ENCODE results near the gene PAK1. TPM values are rescaled to one million over a fixed set of nuclear protein-coding genes. Genes with fewer than 3 reads are reported as not detected.

PAK1 gene
- total RNA-seq, 2 donors from 2014 or later = 14.5 to 65.6 TPM

- Histone ChIP-seq H3K36me3 (replicated peaks in 1 of 2; ENCODE audit: insufficient read depth in 1 of 2, low read depth in 2 of 2) (no peaks in the 10 kb centered on the region), H3K27ac (no peak overlapping the region), H3K9me3 (no peaks in the 10 kb centered on the region), H3K27me3 (no peaks in the 10 kb centered on the region), H3K4me1 (no peaks in the 10 kb centered on the region), H3K4me3 (no peak overlapping the region)
- TF ChIP-seq POLR2A (IDR thresholded peaks at IDR 0.05) (no peak), CTCF (IDR thresholded peaks at IDR 0.05) (no peak)
- DNase-seq (no peak), ATAC-seq (no peak)
- 77 to 82% methylated on average over 3 of the region's 3 CpGs for WGBS, 2 donors
- intact Hi-C loops (cut with DNase I) = no loop called here
Measured at GRCh38 chr11:77294040-77294439, 179.9 kb downstream of the PAK1 start.

GRCh38 chr11:77289737-77290136 is 184.2 kb downstream of the PAK1 start:
- TF ChIP-seq CTCF (IDR thresholded peaks at IDR 0.05) (no peak), POLR2A (IDR thresholded peaks at IDR 0.05) (no peak)
- Histone ChIP-seq H3K4me1 (no peaks in the 10 kb centered on the region), H3K36me3 (replicated peaks in 1 of 2; ENCODE audit: insufficient read depth in 1 of 2, low read depth in 2 of 2) (no peaks in the 10 kb centered on the region), H3K9me3 (no peaks in the 10 kb centered on the region), H3K27me3 (no peaks in the 10 kb centered on the region), H3K27ac (no peak overlapping the region), H3K4me3 (no peak overlapping the region)
- intact Hi-C loops (cut with DNase I) = no loop called here
- no peak for ATAC-seq
- no peak for DNase-seq
- WGBS, 2 donors = 76 to 81% methylated on average over 4 of the region's 4 CpGs

DNA sequence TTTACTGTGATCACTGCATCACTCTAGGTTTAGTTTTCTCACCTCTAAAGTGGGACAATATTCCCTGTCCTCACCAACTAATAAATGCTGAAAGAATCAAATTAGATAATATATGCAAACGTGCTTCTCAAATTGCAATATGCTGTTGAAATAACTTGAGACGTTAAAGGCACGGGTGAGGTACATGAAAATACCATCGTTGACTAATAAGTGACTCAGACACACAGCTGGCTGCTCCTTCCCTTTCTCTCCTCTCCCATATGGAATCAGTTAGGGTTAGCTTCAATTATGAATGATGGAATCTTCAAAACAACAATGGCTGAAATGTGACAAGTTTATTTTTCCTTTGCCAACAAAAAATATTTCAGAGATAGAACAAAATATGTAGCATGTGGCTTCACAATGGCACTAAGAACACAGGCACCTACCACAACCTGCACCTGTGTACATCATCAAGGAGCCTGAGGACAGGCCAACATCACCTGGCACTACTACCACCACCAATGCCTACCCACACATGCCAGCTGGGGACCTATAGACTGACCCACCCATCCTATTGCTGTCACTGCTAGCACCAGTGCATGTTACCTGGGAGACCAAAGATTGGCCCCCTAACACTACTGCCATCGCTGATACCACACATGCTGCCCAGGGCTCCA is 186.2 kb downstream of the PAK1 start:
- intact Hi-C loops (cut with DNase I) = no loop called here
- no peak overlapping the region for H3K4me3 ChIP-seq
- DNase-seq (no peak), ATAC-seq (no peak)
- H3K4me1 ChIP-seq = no peaks in the 10 kb centered on the region
- H3K27ac ChIP-seq = no peak overlapping the region
- H3K36me3 ChIP-seq (replicated peaks in 1 of 2; ENCODE audit: insufficient read depth in 1 of 2, low read depth in 2 of 2) = no peaks in the 10 kb centered on the region
- no peaks in the 10 kb centered on the region for H3K9me3 ChIP-seq
- 78 to 88% methylated on average over 5 of the region's 5 CpGs for WGBS, 2 donors
- no peak for TF ChIP-seq CTCF (IDR thresholded peaks at IDR 0.05)
- no peak for TF ChIP-seq POLR2A (IDR thresholded peaks at IDR 0.05)
- H3K27me3 ChIP-seq = no peaks in the 10 kb centered on the region

GRCh38 chr11:77287136-77287535 is 186.8 kb downstream of the PAK1 start:
- intact Hi-C loops (cut with DNase I) = no loop called here
- no peaks in the 10 kb centered on the region for H3K36me3 ChIP-seq (replicated peaks in 1 of 2; ENCODE audit: insufficient read depth in 1 of 2, low read depth in 2 of 2)
- no peak for ATAC-seq
- DNase-seq = no peak
- no peaks in the 10 kb centered on the region for H3K9me3 ChIP-seq
- H3K4me3 ChIP-seq = no peak overlapping the region
- 91 to 92% methylated on average over 3 of the region's 3 CpGs for WGBS, 2 donors
- TF ChIP-seq CTCF (IDR thresholded peaks at IDR 0.05) = no peak
- no peak for TF ChIP-seq POLR2A (IDR thresholded peaks at IDR 0.05)
- H3K27me3 ChIP-seq = no peaks in the 10 kb centered on the region
- no peak overlapping the region for H3K27ac ChIP-seq
- H3K4me1 ChIP-seq = no peaks in the 10 kb centered on the region
